Transverse colon (tissue), 4 donors: Measurements from ENCODE around the gene RAPGEF2. TPM values are rescaled to one million over a fixed set of nuclear protein-coding genes. Genes with fewer than 3 reads are reported as not detected.

ENCODE experiments used
- DNase-seq: peaks from one replicate; pipeline ENCODE4 v3.0.0-alpha.2; 2019
- H3K27ac ChIP-seq, 4 donors: fragments of 200-600 bp; sonication (generic); 2 replicates each; pipeline ENCODE4 v1.5.1; 2016 to 2018; ENCODE audit warnings: inconsistent platforms in 4 of 4
- H3K27me3 ChIP-seq: fragments of 200-600 bp; sonication (generic); 2 replicates; pipeline ENCODE4 v1.5.1; 2017; ENCODE audit warnings: inconsistent platforms
- H3K36me3 ChIP-seq, 4 donors: fragments of 200-600 bp; sonication (generic); 2 replicates each; pipeline ENCODE4 v1.5.1; 2017 to 2019; ENCODE audit warnings: inconsistent platforms in 4 of 4
- H3K4me1 ChIP-seq, 4 donors: fragments of 200-600 bp; sonication (generic); 2 replicates each; pipeline ENCODE4 v1.5.1; 2017 to 2020; ENCODE audit warnings: inconsistent platforms in 4 of 4
- H3K4me3 ChIP-seq, 4 donors: fragments of 200-600 bp; sonication (generic); 1 replicate in 1 of 4; 2 replicates in 3 of 4; pipeline versions ENCODE4 v1.5.1 to v1.6.1; 2017 to 2019; ENCODE audit warnings: inconsistent platforms in 4 of 4
- H3K9me3 ChIP-seq, 2 donors: fragments of 200-600 bp; sonication (generic); 2 replicates each; pipeline ENCODE4 v1.5.1; 2017 to 2019; ENCODE audit warnings: inconsistent platforms in 2 of 2
- EP300 ChIP-seq: sonication (generic); formaldehyde crosslinking; IDR thresholded peaks from one replicate; pipeline ENCODE4 v1.6.1; 2017; ENCODE audit warnings: antibody characterized with exemption, low read depth
- POLR2A ChIP-seq: fragments of 450-650 bp; IDR thresholded peaks from one replicate; pipeline ENCODE4 v1.6.1; 2016; ENCODE audit warnings: antibody characterized with exemption, mild to moderate bottlenecking, moderate library complexity
- POLR2AphosphoS5 ChIP-seq, 3 donors: sonication (generic); formaldehyde crosslinking; IDR thresholded peaks; one replicate each; pipeline ENCODE4 v1.6.1; 2016; ENCODE audit warnings: antibody characterized with exemption in 3 of 3
- WGBS, 2 donors: methylation state at CpG; one replicate each; pipeline ENCODE4 v1.1.5; 2018; ENCODE audit warnings: low coverage in 1 of 2; 5-methylcytosine and 5-hydroxymethylcytosine counted together
- in situ Hi-C, 4 donors: fragments of 200-750 bp; cut with MboI; loops; one replicate each; pipeline versions ENCODE4 v1.15.0 to v1.15.1; 2017; ENCODE audit warnings: low sequenced_read_pairs in 3 of 4, low pct_ligation_motif_present in 1 of 4, low pct_unique_long_range_greater_than_20kb in 1 of 4
- intact Hi-C: fragments of 100-400 bp; cut with DNase I; formaldehyde crosslinking; loops from one replicate; pipeline ENCODE4 v1.15.1; 2023; ENCODE audit warnings: low total_unique reads
- total RNA-seq, 4 donors: library from RNA; depleted of rRNA; stranded (reverse); fragments of >200 nt; gene quantifications; one replicate each; pipeline ENCODE4 v1.1.0, GENCODE V29; 2016
- TF ChIP-seq, protein P1 (sequence below), 5 experiments: fragments of 200-600 bp in 3 of 5; fragments of 450-650 bp in 2 of 5; sonication (generic) in 3 of 5; IDR thresholded peaks; 1 replicate in 2 of 5; 2 replicates in 3 of 5; pipeline ENCODE4 v1.5.1; 2016 to 2017; ENCODE audit warnings: antibody characterized with exemption in 5 of 5, inconsistent platforms in 3 of 5, mild to moderate bottlenecking in 2 of 5, moderate library complexity in 1 of 5

Gene RAPGEF2
- total RNA-seq, 4 donors from 2014 or later: 23.3 to 64.8 (median 49.6) TPM

GRCh38 chr4:159127745-159128518, 25.1 kb downstream of the RAPGEF2 start:
- intact Hi-C loops: no loop called here
- in situ Hi-C loops: no loop called here
- WGBS, 2 donors: 83 to 94% methylated on average over 4 of the region's 4 CpGs

GRCh38 chr4:159129814-159130550, 27.1 kb downstream of the RAPGEF2 start:
- Histone ChIP-seq H3K27ac (no peak overlapping the region), H3K4me3 (no peak overlapping the region), H3K4me1 (peaks cover 0 to 47% (median 15%) of the 10 kb centered on the region in 4 donors), H3K36me3 (no peaks in the 10 kb centered on the region), H3K27me3 (no peaks in the 10 kb centered on the region), H3K9me3 (no peaks in the 10 kb centered on the region)
- 90 to 100% methylated on average over 2 of the region's 2 CpGs for WGBS, 2 donors
- DNase-seq: no peak
- intact Hi-C loops (no loop called here), in situ Hi-C loops (no loop called here)
- TF ChIP-seq POLR2AphosphoS5 (IDR thresholded peaks at IDR 0.05) (no peak), POLR2A (no peak), EP300 (no peak)
- TF ChIP-seq, protein P1, sequence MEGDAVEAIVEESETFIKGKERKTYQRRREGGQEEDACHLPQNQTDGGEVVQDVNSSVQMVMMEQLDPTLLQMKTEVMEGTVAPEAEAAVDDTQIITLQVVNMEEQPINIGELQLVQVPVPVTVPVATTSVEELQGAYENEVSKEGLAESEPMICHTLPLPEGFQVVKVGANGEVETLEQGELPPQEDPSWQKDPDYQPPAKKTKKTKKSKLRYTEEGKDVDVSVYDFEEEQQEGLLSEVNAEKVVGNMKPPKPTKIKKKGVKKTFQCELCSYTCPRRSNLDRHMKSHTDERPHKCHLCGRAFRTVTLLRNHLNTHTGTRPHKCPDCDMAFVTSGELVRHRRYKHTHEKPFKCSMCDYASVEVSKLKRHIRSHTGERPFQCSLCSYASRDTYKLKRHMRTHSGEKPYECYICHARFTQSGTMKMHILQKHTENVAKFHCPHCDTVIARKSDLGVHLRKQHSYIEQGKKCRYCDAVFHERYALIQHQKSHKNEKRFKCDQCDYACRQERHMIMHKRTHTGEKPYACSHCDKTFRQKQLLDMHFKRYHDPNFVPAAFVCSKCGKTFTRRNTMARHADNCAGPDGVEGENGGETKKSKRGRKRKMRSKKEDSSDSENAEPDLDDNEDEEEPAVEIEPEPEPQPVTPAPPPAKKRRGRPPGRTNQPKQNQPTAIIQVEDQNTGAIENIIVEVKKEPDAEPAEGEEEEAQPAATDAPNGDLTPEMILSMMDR (IDR thresholded peaks at IDR 0.05): no peak

More at GRCh38 chr4:159127745-159128518, 25.1 kb downstream of the RAPGEF2 start:
- no peaks in the 10 kb centered on the region for H3K9me3 ChIP-seq
- peak overlapping the region in 2 of 4 donors; percentile 22 to 37 for H3K27ac ChIP-seq
- TF ChIP-seq POLR2A (no peak), POLR2AphosphoS5 (IDR thresholded peaks at IDR 0.05) (no peak), EP300 (no peak)
- TF ChIP-seq, protein P1 (IDR thresholded peaks at IDR 0.05): no peak
- no peaks in the 10 kb centered on the region for H3K27me3 ChIP-seq
- DNase-seq: no peak
- peaks cover 0 to 57% (median 14%) of the 10 kb centered on the region in 4 donors for H3K4me1 ChIP-seq
- no peak overlapping the region for H3K4me3 ChIP-seq
- no peaks in the 10 kb centered on the region for H3K36me3 ChIP-seq

GRCh38 chr4:159131564-159131963, 28.7 kb downstream of the RAPGEF2 start:
- H3K9me3 ChIP-seq: no peaks in the 10 kb centered on the region
- no peaks in the 10 kb centered on the region for H3K36me3 ChIP-seq
- no peaks in the 10 kb centered on the region for H3K27me3 ChIP-seq
- H3K4me1 ChIP-seq: peaks cover 0 to 40% (median 13%) of the 10 kb centered on the region in 4 donors
- in situ Hi-C loops (no loop called here), intact Hi-C loops (no loop called here)
- DNase-seq: no peak
- H3K4me3 ChIP-seq: no peak overlapping the region
- no peak overlapping the region for H3K27ac ChIP-seq
- TF ChIP-seq EP300: no peak
- no peak for TF ChIP-seq POLR2AphosphoS5 (IDR thresholded peaks at IDR 0.05)
- TF ChIP-seq, protein P1 (IDR thresholded peaks at IDR 0.05): no peak
- TF ChIP-seq POLR2A: no peak
- 90 to 97% methylated on average over 5 to 6 of the region's 6 CpGs for WGBS, 2 donors

DNA sequence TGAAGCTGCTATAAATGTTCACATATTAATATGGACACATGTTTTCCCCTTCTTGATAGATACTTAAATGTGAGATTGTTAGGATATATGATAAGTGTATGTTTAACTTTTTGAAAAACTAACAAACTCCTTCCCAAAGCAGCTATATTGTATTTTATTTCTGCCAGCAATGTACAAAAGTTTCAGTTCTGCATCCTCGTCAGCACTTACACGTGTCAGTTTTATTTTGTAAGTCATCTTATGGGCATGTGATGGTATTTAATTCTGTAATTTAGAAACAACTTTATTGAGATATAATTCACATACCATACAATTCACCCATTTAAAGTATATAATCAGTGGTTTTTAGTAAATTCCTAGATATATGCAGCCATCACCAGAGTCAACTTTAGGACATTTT, 31.6 kb downstream of the RAPGEF2 start:
- no peak for TF ChIP-seq POLR2AphosphoS5 (IDR thresholded peaks at IDR 0.05)
- no peak for TF ChIP-seq POLR2A
- no peak for TF ChIP-seq EP300
- TF ChIP-seq, protein P1 (IDR thresholded peaks at IDR 0.05): no peak

More for the DNA sequence above, 31.6 kb downstream of the RAPGEF2 start:
- no peaks in the 10 kb centered on the region for H3K27me3 ChIP-seq
- 71 to 75% methylated on average over 2 of the region's 2 CpGs for WGBS, 2 donors
- H3K27ac ChIP-seq: no peak overlapping the region
- intact Hi-C loops (no loop called here), in situ Hi-C loops (no loop called here)
- peaks cover 0 to 25% (median 9%) of the 10 kb centered on the region in 4 donors for H3K4me1 ChIP-seq
- no peak for DNase-seq
- H3K4me3 ChIP-seq: no peak overlapping the region
- H3K9me3 ChIP-seq: no peaks in the 10 kb centered on the region
- no peaks in the 10 kb centered on the region for H3K36me3 ChIP-seq
